ENCODE results near the gene CLCN3. TPM values are rescaled to one million over a fixed set of nuclear protein-coding genes. Genes with fewer than 3 reads are reported as not detected.
"Not testable (repeated sequence)": the region's sequence is repeated elsewhere in the genome, so short reads cannot be mapped to it uniquely, and the experiment has no call there.

The CLCN3 gene
- total RNA-seq, 1 donor from 2014 or later, result 58.1 TPM

GRCh38 chr4:169677150-169677748 lies 56.9 kb downstream of the CLCN3 start:
- H3K4me1 Mint-ChIP-seq (ENCODE audit: low read depth, unreplicated experiment), result peaks cover 6% of the 10 kb centered on the region
- H3K4me3 Mint-ChIP-seq (ENCODE audit: unreplicated experiment), result peak overlapping the region; percentile 42
- H3K36me3 Mint-ChIP-seq (ENCODE audit: unreplicated experiment), result peaks cover 15% of the 10 kb centered on the region
- H3K27me3 Mint-ChIP-seq (ENCODE audit: unreplicated experiment), result peaks cover 3% of the 10 kb centered on the region
- TF ChIP-seq CTCF (IDR thresholded peaks at IDR 0.05; ENCODE audit: partially characterized antibody, unreplicated experiment), result no peak
- peaks cover 9% of the 10 kb centered on the region for H3K9me3 Mint-ChIP-seq (ENCODE audit: unreplicated experiment)
- H3K27ac Mint-ChIP-seq (ENCODE audit: unreplicated experiment), result peak overlapping the region; percentile 90
- no peak for DNase-seq

GRCh38 chr4:169678486-169678885 lies 58.1 kb downstream of the CLCN3 start:
- not testable (repeated sequence) for H3K9me3 Mint-ChIP-seq (ENCODE audit: unreplicated experiment); DNase-seq; H3K27me3 Mint-ChIP-seq (ENCODE audit: unreplicated experiment); H3K4me1 Mint-ChIP-seq (ENCODE audit: low read depth, unreplicated experiment); H3K4me3 Mint-ChIP-seq (ENCODE audit: unreplicated experiment)
- peaks cover 15% of the 10 kb centered on the region for H3K36me3 Mint-ChIP-seq (ENCODE audit: unreplicated experiment)
- peak overlapping the region; percentile 83 for H3K27ac Mint-ChIP-seq (ENCODE audit: unreplicated experiment)

GRCh38 chr4:169678951-169679591 lies 58.7 kb downstream of the CLCN3 start:
- not testable (repeated sequence) for H3K9me3 Mint-ChIP-seq (ENCODE audit: unreplicated experiment); H3K4me3 Mint-ChIP-seq (ENCODE audit: unreplicated experiment); DNase-seq; H3K27me3 Mint-ChIP-seq (ENCODE audit: unreplicated experiment); H3K4me1 Mint-ChIP-seq (ENCODE audit: low read depth, unreplicated experiment)
- Mint-ChIP-seq H3K36me3 (ENCODE audit: unreplicated experiment) (peaks cover 15% of the 10 kb centered on the region), H3K27ac (ENCODE audit: unreplicated experiment) (peak overlapping the region; percentile 83)

- H3K4me3 Mint-ChIP-seq (ENCODE audit: unreplicated experiment), result no peak overlapping the region
- no peak overlapping the region for H3K27ac Mint-ChIP-seq (ENCODE audit: unreplicated experiment)
- H3K27me3 Mint-ChIP-seq (ENCODE audit: unreplicated experiment), result peaks cover 3% of the 10 kb centered on the region
- no peak for TF ChIP-seq CTCF (IDR thresholded peaks at IDR 0.05; ENCODE audit: partially characterized antibody, unreplicated experiment)
- peaks cover 9% of the 10 kb centered on the region for H3K9me3 Mint-ChIP-seq (ENCODE audit: unreplicated experiment)
- H3K36me3 Mint-ChIP-seq (ENCODE audit: unreplicated experiment), result peaks cover 15% of the 10 kb centered on the region
- H3K4me1 Mint-ChIP-seq (ENCODE audit: low read depth, unreplicated experiment), result peaks cover 4% of the 10 kb centered on the region
- no peak for DNase-seq
Measured at GRCh38 chr4:169682372-169683047, 62.1 kb downstream of the CLCN3 start.

GRCh38 chr4:169689681-169690080 lies 69.3 kb downstream of the CLCN3 start:
- H3K4me1 Mint-ChIP-seq (ENCODE audit: low read depth, unreplicated experiment), result no peaks in the 10 kb centered on the region
- H3K36me3 Mint-ChIP-seq (ENCODE audit: unreplicated experiment), result no peaks in the 10 kb centered on the region
- no peak for DNase-seq
- H3K27me3 Mint-ChIP-seq (ENCODE audit: unreplicated experiment), result peaks cover 1% of the 10 kb centered on the region
- no peak overlapping the region for H3K4me3 Mint-ChIP-seq (ENCODE audit: unreplicated experiment)
- H3K27ac Mint-ChIP-seq (ENCODE audit: unreplicated experiment), result no peak overlapping the region
- H3K9me3 Mint-ChIP-seq (ENCODE audit: unreplicated experiment), result no peaks in the 10 kb centered on the region
- TF ChIP-seq CTCF (IDR thresholded peaks at IDR 0.05; ENCODE audit: partially characterized antibody, unreplicated experiment), result no peak

- Mint-ChIP-seq H3K36me3 (ENCODE audit: unreplicated experiment) (no peaks in the 10 kb centered on the region), H3K27ac (ENCODE audit: unreplicated experiment) (no peak overlapping the region), H3K9me3 (ENCODE audit: unreplicated experiment) (no peaks in the 10 kb centered on the region), H3K27me3 (ENCODE audit: unreplicated experiment) (peaks cover 1% of the 10 kb centered on the region), H3K4me3 (ENCODE audit: unreplicated experiment) (no peak overlapping the region), H3K4me1 (ENCODE audit: low read depth, unreplicated experiment) (no peaks in the 10 kb centered on the region)
- TF ChIP-seq CTCF (IDR thresholded peaks at IDR 0.05; ENCODE audit: partially characterized antibody, unreplicated experiment), result no peak
- DNase-seq, result no peak
Measured at GRCh38 chr4:169690787-169691186, 70.4 kb downstream of the CLCN3 start.

Data from glutamatergic neuron (in vitro differentiated cells).